CD4-positive, alpha-beta memory T cell (primary cell): Measurements from ENCODE around the gene BEND3. TPM values are rescaled to one million over a fixed set of nuclear protein-coding genes. Genes with fewer than 3 reads are reported as not detected.
A peak's percentile ranks its signal among the peaks of the same experiment; 100 is the strongest.
"Not testable (repeated sequence)": the region's sequence is repeated elsewhere in the genome, so short reads cannot be mapped to it uniquely, and the experiment has no call there.

Source experiments
- CTCF ChIA-PET: fragments of 350-600 bp; sonication (Branson Sonifier 250); formaldehyde crosslinking; loops from one replicate; lab custom pipeline; 2021; ENCODE audit warnings: inconsistent platforms; ENCODE audit not compliant: partially characterized antibody; lab: Charles Lee
- POLR2A ChIA-PET: fragments of 350-600 bp; sonication (Branson Sonifier 250); formaldehyde crosslinking; loops from one replicate; lab custom pipeline; 2021; ENCODE audit not compliant: partially characterized antibody; lab: Charles Lee
- DNase-seq, 5 donors: peaks; one replicate each; pipeline versions ENCODE4 v3.0.0 to v3.0.0-alpha.2; 2020 to 2022; ENCODE audit warnings: mixed read lengths in 1 of 5
- H3K27ac ChIP-seq: one replicate; pipeline ENCODE4 v1.7.0; 2013; ENCODE audit warnings: low read depth, low read length
- H3K27me3 ChIP-seq: 2 replicates; pipeline ENCODE4 v1.7.0; 2013; ENCODE audit warnings: mild to moderate bottlenecking, low read length, moderate library complexity; ENCODE audit not compliant: insufficient read depth
- H3K36me3 ChIP-seq: 2 replicates; pipeline ENCODE4 v1.7.0; 2013; ENCODE audit warnings: mild to moderate bottlenecking, low read length, moderate library complexity; ENCODE audit not compliant: insufficient read depth
- H3K4me1 ChIP-seq: 2 replicates; pipeline ENCODE4 v1.7.0; 2013; ENCODE audit warnings: mild to moderate bottlenecking, low read length, moderate library complexity; ENCODE audit not compliant: insufficient read depth
- H3K4me3 ChIP-seq, 2 donors: one replicate each; pipeline ENCODE4 v1.7.0; 2013; ENCODE audit warnings: low read length in 2 of 2, mild to moderate bottlenecking in 1 of 2
- H3K9me3 ChIP-seq, 2 donors: one replicate each; pipeline ENCODE4 v1.7.0; 2013; ENCODE audit warnings: low read length in 2 of 2, control low read depth in 1 of 2; ENCODE audit not compliant: control insufficient read depth in 1 of 2
- H3K27ac Mint-ChIP-seq, 7 donors: one replicate each; pipeline ENCODE4 v1.8.0; 2020 to 2021; ENCODE audit warnings: mixed read lengths in 7 of 7, mild to moderate bottlenecking in 6 of 7, inconsistent platforms in 3 of 7, moderate library complexity in 3 of 7
- H3K27me3 Mint-ChIP-seq, 2 donors: one replicate each; pipeline ENCODE4 v1.8.0; 2020 to 2021; ENCODE audit warnings: mixed read lengths in 2 of 2
- H3K36me3 Mint-ChIP-seq, 2 donors: one replicate each; pipeline ENCODE4 v1.8.0; 2020 to 2021; ENCODE audit warnings: mixed read lengths in 2 of 2, inconsistent platforms in 1 of 2, mild to moderate bottlenecking in 1 of 2
- H3K4me1 Mint-ChIP-seq, 4 donors: one replicate each; pipeline ENCODE4 v1.8.0; 2020 to 2021; ENCODE audit warnings: mixed read lengths in 4 of 4, mild to moderate bottlenecking in 1 of 4
- H3K4me3 Mint-ChIP-seq, 8 donors: one replicate each; pipeline ENCODE4 v1.8.0; 2020 to 2021; ENCODE audit warnings: mixed read lengths in 8 of 8, mild to moderate bottlenecking in 7 of 8, moderate library complexity in 6 of 8, inconsistent platforms in 3 of 8
- H3K9me3 Mint-ChIP-seq, 8 donors: one replicate each; pipeline ENCODE4 v1.8.0; 2020 to 2021; ENCODE audit warnings: mixed read lengths in 8 of 8, mild to moderate bottlenecking in 5 of 8, inconsistent platforms in 3 of 8, moderate library complexity in 1 of 8
- intact Hi-C: fragments of 100-400 bp; cut with micrococcal nuclease; formaldehyde crosslinking; loops from one replicate; pipeline ENCODE4 v1.15.1; 2023
- polyA plus RNA-seq, 2 donors: library from polyadenylated mRNA; unstranded; fragments of 300-500 nt; fragmentation: Illumina TruSeq; gene quantifications; one replicate each; pipeline ENCODE4 v1.2.3, GENCODE V29; 2021
- total RNA-seq, 2 experiments: library from RNA; stranded (reverse); gene quantifications; one replicate each; pipeline ENCODE4 v1.2.3, GENCODE V29; 2021

BEND3 gene
- total and polyA plus RNA-seq, 4 experiments from 2014 or later: 0.63 to 1.1 (median 0.94) TPM; not detected in 1

- H3K4me3 Mint-ChIP-seq: no peak overlapping the region
- Histone ChIP-seq H3K4me1 (no peaks in the 10 kb centered on the region), H3K9me3 (no peaks in the 10 kb centered on the region), H3K27me3 (no peaks in the 10 kb centered on the region), H3K27ac (no peak overlapping the region), H3K36me3 (no peaks in the 10 kb centered on the region), H3K4me3 (no peak overlapping the region)
- H3K9me3 Mint-ChIP-seq: no peaks in the 10 kb centered on the region
- DNase-seq: no peak
- no peaks in the 10 kb centered on the region for H3K36me3 Mint-ChIP-seq
- no peaks in the 10 kb centered on the region for H3K4me1 Mint-ChIP-seq
- H3K27me3 Mint-ChIP-seq: no peaks in the 10 kb centered on the region
- ChIA-PET CTCF (no interaction called here), POLR2A (no interaction called here)
- no peak overlapping the region for H3K27ac Mint-ChIP-seq
- intact Hi-C loops: no loop called here
These were observed 37.5 kb upstream of the BEND3 start for GRCh38 chr6:107152638-107153430.

- Histone ChIP-seq H3K27me3 (no peaks in the 10 kb centered on the region), H3K4me1 (no peaks in the 10 kb centered on the region), H3K4me3 (no peak overlapping the region), H3K9me3 (no peaks in the 10 kb centered on the region), H3K27ac (no peak overlapping the region), H3K36me3 (no peaks in the 10 kb centered on the region)
- Mint-ChIP-seq H3K27ac (no peak overlapping the region), H3K9me3 (no peaks in the 10 kb centered on the region), H3K27me3 (no peaks in the 10 kb centered on the region), H3K4me1 (no peaks in the 10 kb centered on the region), H3K36me3 (no peaks in the 10 kb centered on the region), H3K4me3 (no peak overlapping the region)
- ChIA-PET POLR2A (no interaction called here), CTCF (no interaction called here)
- intact Hi-C loops: no loop called here
- DNase-seq: no peak
These were observed 29.4 kb upstream of the BEND3 start for GRCh38 chr6:107144666-107145065.

GRCh38 chr6:107144014-107144413, 28.7 kb upstream of the BEND3 start:
- POLR2A ChIA-PET: no interaction called here
- H3K27me3 Mint-ChIP-seq: no peaks in the 10 kb centered on the region
- no peaks in the 10 kb centered on the region for H3K4me1 Mint-ChIP-seq
- DNase-seq: no peak
- no peaks in the 10 kb centered on the region for H3K36me3 Mint-ChIP-seq
- CTCF ChIA-PET: no interaction called here
- Histone ChIP-seq H3K4me3 (no peak overlapping the region), H3K4me1 (no peaks in the 10 kb centered on the region), H3K36me3 (no peaks in the 10 kb centered on the region), H3K27me3 (no peaks in the 10 kb centered on the region), H3K9me3 (no peaks in the 10 kb centered on the region), H3K27ac (no peak overlapping the region)
- H3K9me3 Mint-ChIP-seq: no peaks in the 10 kb centered on the region
- H3K4me3 Mint-ChIP-seq: no peak overlapping the region
- no peak overlapping the region for H3K27ac Mint-ChIP-seq
- intact Hi-C loops: no loop called here

- H3K9me3 Mint-ChIP-seq: no peaks in the 10 kb centered on the region
- H3K4me1 ChIP-seq: no peaks in the 10 kb centered on the region
- no peak overlapping the region for H3K4me3 ChIP-seq
- no peaks in the 10 kb centered on the region for H3K4me1 Mint-ChIP-seq
- intact Hi-C loops: no loop called here
- ChIA-PET CTCF (interaction anchor here (1.6 kb wide), 1 partner anchor 8 kb away, joined by 3 read pairs; no protein-coding TSS in a partner anchor), POLR2A (no interaction called here)
- H3K36me3 Mint-ChIP-seq: no peaks in the 10 kb centered on the region
- no peak overlapping the region for H3K27ac ChIP-seq
- H3K36me3 ChIP-seq: no peaks in the 10 kb centered on the region
- H3K27me3 Mint-ChIP-seq: no peaks in the 10 kb centered on the region
- DNase-seq: no peak
- no peak overlapping the region for H3K27ac Mint-ChIP-seq
- H3K27me3 ChIP-seq: no peaks in the 10 kb centered on the region
- no peak overlapping the region for H3K4me3 Mint-ChIP-seq
- no peaks in the 10 kb centered on the region for H3K9me3 ChIP-seq
These were observed 25.3 kb upstream of the BEND3 start for GRCh38 chr6:107140581-107140980.

- H3K9me3 Mint-ChIP-seq, H3K4me1 Mint-ChIP-seq, DNase-seq, H3K4me3 ChIP-seq, intact Hi-C loops, POLR2A ChIA-PET, H3K9me3 ChIP-seq, H3K27ac Mint-ChIP-seq, H3K36me3 Mint-ChIP-seq, H3K36me3 ChIP-seq, H3K27me3 Mint-ChIP-seq, H3K27ac ChIP-seq, H3K4me3 Mint-ChIP-seq, H3K27me3 ChIP-seq, H3K4me1 ChIP-seq: not testable (repeated sequence)
- CTCF ChIA-PET: interaction anchor here (1.0 kb wide), 1 partner anchor 23 kb away, joined by 4 read pairs; no protein-coding TSS in a partner anchor
These were observed 21.0 kb upstream of the BEND3 start for GRCh38 chr6:107136324-107136723.

- intact Hi-C loops, H3K27ac Mint-ChIP-seq, POLR2A ChIA-PET: not testable (repeated sequence)
These were observed 19.8 kb upstream of the BEND3 start for GRCh38 chr6:107135048-107135680.

GRCh38 chr6:107132330-107132954, 17.1 kb upstream of the BEND3 start:
- Histone ChIP-seq H3K36me3 (no peaks in the 10 kb centered on the region), H3K4me3 (no peak overlapping the region), H3K4me1 (no peaks in the 10 kb centered on the region), H3K9me3 (no peaks in the 10 kb centered on the region), H3K27me3 (no peaks in the 10 kb centered on the region), H3K27ac (no peak overlapping the region)
- ChIA-PET POLR2A (no interaction called here), CTCF (interaction anchor here (1.0 to 1.3 kb wide), 2 partner anchors 9 to 539 kb away, joined by 3 read pairs; no protein-coding TSS in a partner anchor)
- Mint-ChIP-seq H3K27me3 (no peaks in the 10 kb centered on the region), H3K4me3 (no peak overlapping the region), H3K4me1 (no peaks in the 10 kb centered on the region), H3K36me3 (no peaks in the 10 kb centered on the region), H3K27ac (no peak overlapping the region), H3K9me3 (no peaks in the 10 kb centered on the region)
- peak in 3 of 5 donors; percentile 8 to 13 (median 11) for DNase-seq
- intact Hi-C loops: no loop called here

More at GRCh38 chr6:107135048-107135680, 19.8 kb upstream of the BEND3 start:
- H3K27me3 ChIP-seq, H3K27me3 Mint-ChIP-seq, H3K27ac ChIP-seq, H3K4me3 ChIP-seq, H3K36me3 ChIP-seq, H3K9me3 Mint-ChIP-seq, H3K4me1 ChIP-seq, H3K36me3 Mint-ChIP-seq, H3K9me3 ChIP-seq, CTCF ChIA-PET, H3K4me1 Mint-ChIP-seq, DNase-seq, H3K4me3 Mint-ChIP-seq: not testable (repeated sequence)
